ENCODE data around the gene PRLHR.

DNA sequence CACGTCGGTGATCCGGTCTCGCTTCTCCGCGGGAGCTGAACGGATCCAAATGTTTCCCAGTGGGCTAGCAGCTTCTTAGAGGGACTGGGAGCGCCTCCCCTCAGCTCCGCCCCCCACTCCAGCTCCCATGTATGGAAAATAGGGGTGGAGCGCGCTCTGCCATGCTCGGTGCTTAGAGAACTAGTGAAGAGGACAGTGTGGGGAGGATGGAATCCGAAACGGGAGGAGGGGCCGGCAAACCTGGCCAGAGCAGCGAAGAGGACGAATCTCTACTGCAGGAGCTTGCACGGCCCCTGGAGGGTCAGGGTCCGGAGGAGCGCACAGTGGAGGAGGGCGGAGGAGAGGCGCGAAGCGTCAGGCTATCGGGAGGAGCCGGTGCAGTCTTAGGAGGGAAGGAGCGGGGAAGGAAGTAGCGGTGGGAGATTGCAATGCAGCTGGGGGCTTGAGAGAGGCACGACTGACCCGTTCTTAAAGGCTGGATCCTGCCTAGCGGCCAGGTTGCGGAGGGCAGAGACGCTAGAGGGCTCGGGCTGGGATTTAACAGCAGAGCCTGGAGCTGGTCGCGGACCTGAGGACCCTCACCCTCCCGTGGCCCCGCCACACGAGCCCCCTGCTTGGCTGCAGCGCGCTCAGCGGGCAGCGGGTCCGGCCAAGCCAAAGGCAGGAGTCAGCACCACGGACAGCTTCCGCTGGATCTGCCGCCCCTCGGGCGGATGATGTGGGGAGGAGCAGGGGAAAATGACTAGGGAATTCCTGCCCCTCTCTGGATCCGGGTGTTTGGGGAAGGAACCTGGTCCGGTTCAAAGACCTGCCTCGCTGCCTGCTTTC lies at the start of gene PRLHR:
- TF ChIP-seq, protein P1, sequence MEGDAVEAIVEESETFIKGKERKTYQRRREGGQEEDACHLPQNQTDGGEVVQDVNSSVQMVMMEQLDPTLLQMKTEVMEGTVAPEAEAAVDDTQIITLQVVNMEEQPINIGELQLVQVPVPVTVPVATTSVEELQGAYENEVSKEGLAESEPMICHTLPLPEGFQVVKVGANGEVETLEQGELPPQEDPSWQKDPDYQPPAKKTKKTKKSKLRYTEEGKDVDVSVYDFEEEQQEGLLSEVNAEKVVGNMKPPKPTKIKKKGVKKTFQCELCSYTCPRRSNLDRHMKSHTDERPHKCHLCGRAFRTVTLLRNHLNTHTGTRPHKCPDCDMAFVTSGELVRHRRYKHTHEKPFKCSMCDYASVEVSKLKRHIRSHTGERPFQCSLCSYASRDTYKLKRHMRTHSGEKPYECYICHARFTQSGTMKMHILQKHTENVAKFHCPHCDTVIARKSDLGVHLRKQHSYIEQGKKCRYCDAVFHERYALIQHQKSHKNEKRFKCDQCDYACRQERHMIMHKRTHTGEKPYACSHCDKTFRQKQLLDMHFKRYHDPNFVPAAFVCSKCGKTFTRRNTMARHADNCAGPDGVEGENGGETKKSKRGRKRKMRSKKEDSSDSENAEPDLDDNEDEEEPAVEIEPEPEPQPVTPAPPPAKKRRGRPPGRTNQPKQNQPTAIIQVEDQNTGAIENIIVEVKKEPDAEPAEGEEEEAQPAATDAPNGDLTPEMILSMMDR (IDR thresholded peaks at IDR 0.05 in 8 of 11, conservative IDR thresholded peaks at IDR 0.05 in 3 of 11), result no peak
- no peak for TF ChIP-seq POLR2A (IDR thresholded peaks at IDR 0.05)
- no peak for TF ChIP-seq POLR2AphosphoS5 (IDR thresholded peaks at IDR 0.05)

All from spleen (tissue), 7 donors.